Stimulated activated CD4-positive, alpha-beta T cell treated with anti-CD3 and anti-CD28 coated beads, Interleukin-1b, Interleukin-23, amount 100 ng/mL, for 4 hours (primary cell): Measurements from ENCODE around the gene CKMT1A.

Experiments used
- DNase-seq, 2 donors: peaks; one replicate each; pipeline ENCODE4 v3.0.0-alpha.2; 2020; ENCODE audit warnings: low read depth in 2 of 2

Gene CKMT1A

DNA sequence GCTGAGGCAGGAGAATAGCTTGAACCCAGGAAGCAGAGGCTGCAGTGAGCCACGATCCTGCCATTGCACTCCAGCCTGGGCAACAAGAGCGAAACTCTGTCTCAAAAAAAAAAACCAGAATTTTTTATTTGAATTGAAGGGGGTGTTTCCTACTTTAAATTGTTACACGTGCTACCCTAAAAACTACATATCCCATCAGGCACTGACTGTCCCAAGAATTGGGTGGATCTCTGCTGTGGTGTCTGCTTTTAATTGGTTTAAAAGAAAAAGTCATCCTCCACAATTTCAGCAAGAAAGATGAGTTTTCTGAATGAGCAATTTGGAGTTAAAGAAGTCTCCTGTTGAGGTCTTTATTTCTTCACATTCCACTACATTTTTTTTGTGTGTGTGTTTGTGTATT is 54.7 kb downstream of the CKMT1A start:
- no peak for DNase-seq
